Kidney (tissue), 14 donors: ENCODE data around the gene LAMTOR5. TPM values are rescaled to one million over a fixed set of nuclear protein-coding genes. Genes with fewer than 3 reads are reported as not detected.

Experiments
- DNase-seq, 5 donors: peaks; one replicate each; pipeline ENCODE4 v3.0.0-alpha.2; 2013 to 2020
- FAIRE-seq: peaks from 2 replicates; lab custom pipeline; 2012; peaks lifted over from hg19 to GRCh38; lab: Jason Lieb, UNC
- H3K27ac ChIP-seq, 2 donors: one replicate each; pipeline ENCODE4 v1.7.0; 2013; ENCODE audit warnings: low read depth in 2 of 2, low read length in 2 of 2, inconsistent platforms in 1 of 2
- H3K27me3 ChIP-seq: one replicate; pipeline ENCODE4 v1.7.1; 2013; ENCODE audit warnings: low read length, inconsistent platforms; ENCODE audit not compliant: control insufficient read depth, insufficient read depth
- H3K36me3 ChIP-seq, 3 donors: one replicate each; pipeline versions ENCODE4 v1.7.0 to v1.7.1; 2013; ENCODE audit warnings: low read length in 3 of 3, control low read depth in 1 of 3, inconsistent platforms in 1 of 3; ENCODE audit not compliant: insufficient read depth in 3 of 3, control insufficient read depth in 2 of 3
- H3K4me1 ChIP-seq, 3 donors: one replicate each; pipeline versions ENCODE4 v1.7.0 to v1.7.1; 2013; ENCODE audit warnings: low read length in 3 of 3, inconsistent platforms in 1 of 3, low read depth in 1 of 3; ENCODE audit not compliant: control insufficient read depth in 2 of 3, insufficient read depth in 2 of 3
- H3K4me3 ChIP-seq, 3 donors: one replicate each; pipeline versions ENCODE4 v1.7.0 to v1.8.1; 2013; ENCODE audit warnings: low read length in 3 of 3, control low read depth in 1 of 3, inconsistent platforms in 1 of 3
- H3K9ac ChIP-seq, 3 donors: one replicate each; pipeline versions ENCODE4 v1.7.0 to v1.7.1; 2013; ENCODE audit warnings: low read length in 3 of 3, control low read depth in 1 of 3, inconsistent platforms in 1 of 3
- H3K9me3 ChIP-seq, 3 donors: one replicate each; pipeline versions ENCODE4 v1.7.0 to v1.7.1; 2013; ENCODE audit warnings: low read length in 3 of 3, control low read depth in 1 of 3, inconsistent platforms in 1 of 3; ENCODE audit not compliant: control insufficient read depth in 2 of 3, insufficient read depth in 1 of 3
- intact Hi-C: fragments of 100-400 bp; cut with DNase I; formaldehyde crosslinking; loops from one replicate; pipeline ENCODE4 v1.11.1; 2022
- polyA plus RNA-seq: library from polyadenylated mRNA; stranded (reverse); fragments of 350-450 nt; fragmentation: Illumina TruSeq; extraction: RNeasy Lipid Tissue Mini Kit (QIAGEN cat#74804); gene quantifications from one replicate; pipeline ENCODE4 v1.2.3, GENCODE V29; 2014; ENCODE audit warnings: low read depth, low replicate concordance; ENCODE audit not compliant: insufficient read depth
- total RNA-seq: library from RNA; stranded (reverse); fragmentation: NEBNext Ultra II Directional; extraction: Animal tissue kit (Norgen Biotek cat#: 25700); gene quantifications from one replicate; pipeline ENCODE4 v1.2.1, GENCODE V29; 2021
- TF ChIP-seq, protein P1 (sequence below): IDR thresholded peaks from 3 replicates; pipeline ENCODE4 v1.5.1; 2012; ENCODE audit warnings: mild to moderate bottlenecking, moderate library complexity, borderline replicate concordance; ENCODE audit not compliant: insufficient read depth; ENCODE audit errors: extremely low read depth
- donor health status: control.
- donor health status: control.
- donor health status: control.
- donor health status: control.
- donor health status: control.
- donor health status: DM: yes; HTN: yes; CAD: no.
- donor health status: Normal renal cell carcinoma (clear cell type).

LAMTOR5 gene
- total and polyA plus RNA-seq, 2 donors from 2014 or later = 183 to 600 TPM

DNA sequence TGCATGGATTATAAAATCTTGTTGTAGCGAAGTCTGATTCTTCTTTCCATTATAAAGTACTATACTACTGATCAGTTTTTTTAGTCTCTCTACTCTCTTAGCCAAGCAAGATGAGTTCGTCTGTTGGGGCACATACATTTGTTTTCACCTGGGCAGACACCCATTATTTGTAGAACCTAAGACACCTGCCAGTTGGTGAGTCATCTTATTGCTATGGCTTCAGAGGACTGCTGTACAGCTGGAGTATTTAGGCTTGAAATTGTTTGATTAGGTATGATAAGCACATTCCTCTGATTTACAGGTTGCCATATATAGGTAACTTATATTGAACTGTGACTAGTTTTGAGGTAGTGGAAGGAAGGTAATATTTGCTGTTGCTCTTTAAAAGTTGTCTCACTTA is 51.1 kb downstream of the LAMTOR5 start:
- intact Hi-C loops = no loop called here
- no peak for FAIRE-seq
- no peaks in the 10 kb centered on the region for H3K27me3 ChIP-seq
- H3K9me3 ChIP-seq = no peaks in the 10 kb centered on the region
- H3K9ac ChIP-seq = no peak overlapping the region
- no peak overlapping the region for H3K4me3 ChIP-seq
- no peak overlapping the region for H3K27ac ChIP-seq
- no peaks in the 10 kb centered on the region for H3K36me3 ChIP-seq
- TF ChIP-seq, protein P1, sequence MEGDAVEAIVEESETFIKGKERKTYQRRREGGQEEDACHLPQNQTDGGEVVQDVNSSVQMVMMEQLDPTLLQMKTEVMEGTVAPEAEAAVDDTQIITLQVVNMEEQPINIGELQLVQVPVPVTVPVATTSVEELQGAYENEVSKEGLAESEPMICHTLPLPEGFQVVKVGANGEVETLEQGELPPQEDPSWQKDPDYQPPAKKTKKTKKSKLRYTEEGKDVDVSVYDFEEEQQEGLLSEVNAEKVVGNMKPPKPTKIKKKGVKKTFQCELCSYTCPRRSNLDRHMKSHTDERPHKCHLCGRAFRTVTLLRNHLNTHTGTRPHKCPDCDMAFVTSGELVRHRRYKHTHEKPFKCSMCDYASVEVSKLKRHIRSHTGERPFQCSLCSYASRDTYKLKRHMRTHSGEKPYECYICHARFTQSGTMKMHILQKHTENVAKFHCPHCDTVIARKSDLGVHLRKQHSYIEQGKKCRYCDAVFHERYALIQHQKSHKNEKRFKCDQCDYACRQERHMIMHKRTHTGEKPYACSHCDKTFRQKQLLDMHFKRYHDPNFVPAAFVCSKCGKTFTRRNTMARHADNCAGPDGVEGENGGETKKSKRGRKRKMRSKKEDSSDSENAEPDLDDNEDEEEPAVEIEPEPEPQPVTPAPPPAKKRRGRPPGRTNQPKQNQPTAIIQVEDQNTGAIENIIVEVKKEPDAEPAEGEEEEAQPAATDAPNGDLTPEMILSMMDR = no peak
- DNase-seq = no peak
- no peaks in the 10 kb centered on the region for H3K4me1 ChIP-seq

- no peak overlapping the region for H3K9ac ChIP-seq
- no peaks in the 10 kb centered on the region for H3K9me3 ChIP-seq
- no peak overlapping the region for H3K4me3 ChIP-seq
- H3K27ac ChIP-seq = no peak overlapping the region
- intact Hi-C loops = no loop called here
- DNase-seq = no peak
- TF ChIP-seq, protein P1 = no peak
- peaks cover 0 to 5% (median 2%) of the 10 kb centered on the region in 3 donors for H3K4me1 ChIP-seq
- no peaks in the 10 kb centered on the region for H3K27me3 ChIP-seq
- H3K36me3 ChIP-seq = no peaks in the 10 kb centered on the region
- FAIRE-seq = no peak
Measured at GRCh38 chr1:110355321-110355720, 52.2 kb downstream of the LAMTOR5 start.

Other genes with a start within 250 kb of the LAMTOR5 start
- gene KCNC4, start 197.4 kb downstream of the LAMTOR5 start, total RNA-seq = 52.9 TPM
- gene KCNC4, start 197.4 kb downstream of the LAMTOR5 start, polyA plus RNA-seq = 12.9 TPM
- gene RBM15, start 68.3 kb downstream of the LAMTOR5 start, total RNA-seq = 27.8 TPM
- gene RBM15, start 68.3 kb downstream of the LAMTOR5 start, polyA plus RNA-seq = 2.2 TPM
- gene SLC16A4, start 16.7 kb downstream of the LAMTOR5 start, total RNA-seq = 53.1 TPM
- 51.8 TPM for gene SLC16A4, start 16.7 kb downstream of the LAMTOR5 start, polyA plus RNA-seq
- gene PROK1, start 43.5 kb upstream of the LAMTOR5 start, total RNA-seq = not detected
- gene PROK1, start 43.5 kb upstream of the LAMTOR5 start, polyA plus RNA-seq = not detected
- gene KCNA10, start 111.5 kb upstream of the LAMTOR5 start, total RNA-seq = not detected
- gene KCNA10, start 111.5 kb upstream of the LAMTOR5 start, polyA plus RNA-seq = not detected
- gene KCNA2, start 198.7 kb upstream of the LAMTOR5 start, total RNA-seq = 1.3 TPM
- gene KCNA2, start 198.7 kb upstream of the LAMTOR5 start, polyA plus RNA-seq = 0.09 TPM